GM21526 (cell line): Measurements from ENCODE around the gene CTH.
"Not testable (repeated sequence)": the region's sequence is repeated elsewhere in the genome, so short reads cannot be mapped to it uniquely, and the experiment has no call there.

ENCODE experiments used
- ATAC-seq: cut with Tn5 transposase; IDR thresholded peaks from one replicate; pipeline ENCODE4 v1.9.1; 2021; ENCODE audit warnings: moderate library complexity; ENCODE audit not compliant: unreplicated experiment, low FRiP score

CTH gene

DNA sequence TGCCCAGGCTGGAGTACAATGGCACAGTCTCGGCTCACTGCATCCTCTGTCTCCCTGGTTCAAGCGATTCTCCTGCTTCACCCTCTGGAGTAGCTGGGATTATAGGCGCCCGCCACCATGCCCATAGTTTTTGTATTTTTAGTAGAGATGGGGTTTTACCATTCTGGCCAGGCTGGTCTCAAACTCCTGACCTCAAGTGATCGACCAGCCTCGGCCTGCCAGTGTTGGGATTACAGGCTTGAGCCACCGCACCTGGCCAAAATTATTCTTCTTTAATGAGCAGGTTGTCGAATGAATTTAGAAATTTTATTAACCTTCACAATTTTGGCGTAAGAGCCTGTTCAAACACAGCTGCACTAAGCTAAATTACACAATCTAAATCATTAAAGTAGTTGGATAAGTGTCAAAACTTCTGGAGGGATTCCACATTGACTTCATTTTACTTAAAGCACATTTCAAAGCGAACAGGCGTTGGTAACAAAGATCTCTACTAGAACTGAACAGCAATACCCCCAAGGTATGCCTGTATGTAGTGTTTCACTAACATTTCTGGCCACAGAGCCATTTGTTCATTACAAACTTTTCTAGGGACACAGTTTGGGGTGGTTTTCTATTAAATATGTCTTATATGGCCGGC lies 5.2 kb upstream of the CTH start:
- no peak for ATAC-seq

DNA sequence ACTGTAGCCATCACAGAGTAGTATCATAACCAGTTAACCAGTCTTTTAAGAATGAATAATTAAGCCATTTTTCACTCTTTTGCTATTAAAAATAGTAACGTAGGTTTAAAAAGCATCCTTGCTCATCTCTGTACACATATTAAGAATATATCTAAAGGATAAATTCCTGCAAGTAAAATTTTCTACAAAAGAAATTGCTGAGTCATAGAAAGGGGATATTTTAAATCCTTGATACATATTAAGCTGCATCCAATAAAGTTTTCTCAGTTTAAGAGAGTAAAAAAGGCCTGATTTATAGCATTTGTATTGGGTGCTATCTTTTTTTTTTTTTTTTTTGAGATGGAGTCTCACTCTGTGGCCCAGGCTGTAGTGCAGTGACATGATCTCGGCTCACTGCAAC lies 1.9 kb upstream of the CTH start:
- no peak for ATAC-seq

DNA sequence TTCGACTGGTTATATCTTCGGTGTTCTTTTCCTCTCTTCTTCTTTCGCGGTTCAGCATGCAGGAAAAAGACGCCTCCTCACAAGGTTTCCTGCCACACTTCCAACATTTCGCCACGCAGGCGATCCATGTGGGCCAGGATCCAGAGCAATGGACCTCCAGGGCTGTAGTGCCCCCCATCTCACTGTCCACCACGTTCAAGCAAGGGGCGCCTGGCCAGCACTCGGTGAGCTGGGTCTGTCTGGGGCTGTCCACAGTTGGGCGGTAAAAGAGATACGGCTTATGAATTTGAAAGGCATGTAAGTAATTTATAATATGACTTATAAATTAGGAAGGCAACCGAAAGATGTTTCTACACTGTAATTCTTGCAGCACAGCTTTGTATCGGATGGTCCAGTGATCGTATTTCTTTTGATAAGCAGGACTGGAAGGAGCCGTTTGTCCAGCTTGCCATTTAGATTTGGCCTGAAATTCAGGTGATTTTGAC lies 334 bp downstream of the CTH start:
- no peak for ATAC-seq

DNA sequence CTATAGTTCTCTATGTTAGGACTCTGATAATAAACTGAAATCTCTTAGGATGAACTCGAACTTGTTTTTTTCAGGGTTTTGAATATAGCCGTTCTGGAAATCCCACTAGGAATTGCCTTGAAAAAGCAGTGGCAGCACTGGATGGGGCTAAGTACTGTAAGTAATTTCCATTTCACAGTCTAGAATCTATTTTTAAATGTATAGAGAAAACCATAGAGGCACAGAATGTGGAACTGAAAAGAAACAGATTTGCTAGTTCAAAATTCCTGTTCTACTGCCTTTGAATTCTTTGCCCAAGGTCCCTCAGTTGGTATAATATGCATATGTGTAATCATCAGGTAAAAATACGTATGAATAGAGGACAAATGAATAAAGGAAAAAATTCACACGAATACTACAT lies 4.8 kb downstream of the CTH start:
- peak; percentile 35 for ATAC-seq

DNA sequence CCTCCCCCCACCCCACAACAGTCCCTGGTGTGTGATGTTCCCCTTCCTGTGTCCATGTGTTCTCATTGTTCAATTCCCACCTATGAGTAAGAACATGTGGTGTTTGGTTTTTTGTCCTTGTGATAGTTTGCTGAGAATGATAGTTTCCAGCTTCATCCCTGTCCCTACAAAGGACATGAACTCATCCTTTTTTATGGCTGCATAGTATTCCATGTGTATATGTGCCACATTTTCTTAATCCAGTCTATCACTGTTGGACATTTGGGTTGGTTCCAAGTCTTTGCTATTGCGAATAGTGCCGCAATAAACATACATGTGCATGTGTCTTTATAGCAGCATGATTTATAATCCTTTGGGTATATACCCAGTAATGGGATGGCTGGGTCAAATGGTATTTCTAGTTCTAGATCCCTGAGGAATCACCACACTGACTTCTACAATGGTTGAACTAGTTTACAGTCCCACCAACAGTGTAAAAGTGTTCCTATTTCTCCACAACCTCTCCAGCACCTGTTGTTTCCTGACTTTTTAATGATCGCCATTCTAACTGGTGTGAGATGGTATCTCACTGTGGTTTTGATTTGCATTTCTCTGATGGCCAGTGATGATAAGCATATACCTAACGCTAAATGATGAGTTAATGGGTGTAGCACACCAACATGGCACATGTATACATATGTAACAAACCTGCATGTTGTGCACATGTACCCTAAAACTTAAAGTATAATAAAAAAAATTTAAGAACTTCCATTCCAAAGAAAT lies 8.1 kb downstream of the CTH start:
- not testable (repeated sequence) for ATAC-seq

DNA sequence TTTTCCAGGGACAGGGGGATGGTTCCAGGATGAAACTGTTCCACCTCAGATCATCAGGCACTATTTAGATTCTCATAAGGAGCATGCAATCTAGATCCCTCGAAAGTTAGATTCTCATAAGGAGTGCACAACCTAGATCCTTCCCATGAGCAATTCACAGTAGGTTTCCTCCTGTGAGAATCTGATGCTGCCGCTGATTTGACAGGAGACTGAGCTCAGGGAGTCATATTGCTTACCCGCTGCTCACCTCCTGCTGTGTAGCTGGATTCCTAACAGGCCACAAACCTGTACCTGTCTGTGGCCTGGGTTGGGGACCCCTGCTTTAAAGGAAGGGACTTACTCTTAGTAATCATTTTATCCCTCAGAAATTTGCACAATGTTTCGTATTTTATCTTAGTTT lies 9.3 kb downstream of the CTH start:
- ATAC-seq = no peak

DNA sequence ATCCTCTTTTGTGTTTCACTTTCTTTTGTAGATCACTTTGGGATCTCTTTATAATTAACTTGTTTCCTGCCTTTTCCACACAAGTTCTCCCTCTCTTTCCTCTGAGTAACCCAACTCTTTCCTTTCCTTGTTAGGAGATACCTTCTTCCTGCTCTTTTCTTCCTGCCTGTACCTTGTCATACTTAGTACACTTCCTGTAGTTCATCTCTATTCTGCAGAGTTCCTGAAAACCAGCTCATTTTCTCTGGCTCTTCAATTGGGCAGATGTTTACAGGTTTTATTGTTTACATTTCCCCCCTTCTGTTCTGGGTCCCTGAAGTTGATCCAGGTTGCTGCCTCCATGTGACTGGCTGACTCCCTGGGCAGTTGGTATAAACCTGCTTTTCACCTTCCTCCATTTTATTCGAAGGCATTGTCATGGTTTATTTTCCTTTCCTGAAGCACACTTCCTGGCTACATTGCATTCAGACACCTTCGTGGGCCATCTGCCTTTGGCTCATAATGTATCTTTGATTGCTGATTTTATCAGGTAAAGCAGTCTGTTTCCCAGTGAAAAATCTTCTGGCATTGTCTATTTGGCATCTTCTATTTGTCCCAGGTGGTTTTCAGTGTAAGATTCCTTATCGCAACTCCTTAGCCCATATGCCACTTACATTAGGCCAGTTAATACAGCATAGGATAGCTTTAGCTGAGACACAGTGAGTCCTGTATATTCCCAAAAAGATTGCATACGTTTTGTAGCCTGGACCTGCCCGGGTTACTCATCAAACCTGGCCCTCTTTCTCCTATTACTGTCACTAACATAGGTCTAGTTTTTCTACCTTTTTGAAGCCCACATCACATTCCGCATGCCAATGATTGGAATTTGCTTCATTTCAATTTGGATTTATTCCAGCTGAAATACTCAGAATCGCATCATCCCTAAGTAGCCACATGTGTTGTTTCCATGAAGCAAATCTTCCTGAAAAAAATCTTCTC lies 15.4 kb downstream of the CTH start:
- ATAC-seq = no peak

DNA sequence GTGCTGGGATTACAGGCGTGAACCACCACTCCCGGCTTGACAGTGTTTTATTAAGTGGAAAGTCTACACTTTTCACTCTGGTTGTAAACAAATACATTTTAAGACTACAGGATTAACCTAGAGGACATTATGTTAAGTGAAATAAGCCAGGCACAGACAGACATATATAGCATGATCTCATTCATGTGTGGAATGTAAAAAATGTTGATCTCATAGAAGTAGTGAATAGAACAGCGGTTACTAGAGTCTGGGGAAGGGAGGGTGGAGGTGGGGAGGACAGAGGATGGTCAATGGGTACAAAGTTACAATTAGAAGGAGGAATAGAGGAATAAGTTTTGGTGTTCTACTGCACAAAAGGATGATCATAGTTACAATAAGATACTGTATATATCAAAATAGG lies 16.9 kb downstream of the CTH start:
- no peak for ATAC-seq

DNA sequence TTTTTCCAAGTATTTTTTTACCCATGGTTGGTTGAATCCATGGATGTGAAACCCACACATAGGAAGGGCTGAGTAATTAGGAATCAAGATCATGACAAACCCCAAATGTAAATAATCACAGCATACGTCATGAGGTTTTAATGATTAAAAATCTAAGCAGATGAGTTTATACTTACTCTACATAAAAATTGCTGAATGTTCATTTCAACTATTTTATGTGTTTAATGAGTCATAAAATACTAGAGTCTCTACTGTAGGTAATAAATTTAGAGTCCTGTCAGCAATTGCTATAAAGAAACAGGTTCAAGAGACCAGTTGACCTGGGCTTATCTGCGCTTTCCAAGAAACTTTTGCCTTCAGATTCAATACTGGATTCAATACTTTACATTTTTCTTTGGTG lies 18.2 kb downstream of the CTH start:
- no peak for ATAC-seq

DNA sequence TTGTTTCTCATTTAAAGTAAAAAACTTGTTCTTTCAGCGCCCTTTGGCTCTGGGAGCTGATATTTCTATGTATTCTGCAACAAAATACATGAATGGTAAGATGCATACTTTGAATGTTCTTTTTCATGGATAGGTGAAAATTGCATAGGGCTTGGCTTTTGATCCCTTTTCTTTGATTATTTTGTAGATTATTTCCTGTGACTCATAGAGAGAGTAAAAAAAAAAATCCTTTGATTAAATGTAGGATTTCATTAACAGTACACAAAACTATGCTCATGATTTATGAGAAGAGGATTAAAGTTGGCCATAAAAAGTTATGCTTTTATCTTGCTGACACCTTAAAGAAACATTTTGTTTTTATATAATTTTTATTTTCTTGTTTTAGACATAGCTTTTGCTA lies 18.7 kb downstream of the CTH start:
- ATAC-seq = no peak

DNA sequence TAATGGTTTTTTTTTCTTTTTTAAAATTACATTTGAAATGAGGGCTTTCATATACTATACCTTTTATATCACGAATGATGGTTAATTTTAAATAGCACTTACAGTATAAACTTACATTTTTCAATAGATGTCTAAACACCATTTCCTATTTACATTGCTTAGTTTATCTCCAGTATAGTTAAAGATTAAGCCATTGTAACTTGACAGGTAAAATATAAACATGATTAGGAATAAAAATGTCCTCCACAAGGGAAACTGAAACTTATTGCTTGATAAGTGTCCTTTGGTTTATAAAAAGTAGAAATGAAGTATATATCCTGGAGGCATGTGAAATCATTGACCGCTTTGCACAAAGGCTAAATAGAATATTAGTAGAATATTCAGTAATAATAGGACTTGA lies 20.2 kb downstream of the CTH start:
- no peak for ATAC-seq

DNA sequence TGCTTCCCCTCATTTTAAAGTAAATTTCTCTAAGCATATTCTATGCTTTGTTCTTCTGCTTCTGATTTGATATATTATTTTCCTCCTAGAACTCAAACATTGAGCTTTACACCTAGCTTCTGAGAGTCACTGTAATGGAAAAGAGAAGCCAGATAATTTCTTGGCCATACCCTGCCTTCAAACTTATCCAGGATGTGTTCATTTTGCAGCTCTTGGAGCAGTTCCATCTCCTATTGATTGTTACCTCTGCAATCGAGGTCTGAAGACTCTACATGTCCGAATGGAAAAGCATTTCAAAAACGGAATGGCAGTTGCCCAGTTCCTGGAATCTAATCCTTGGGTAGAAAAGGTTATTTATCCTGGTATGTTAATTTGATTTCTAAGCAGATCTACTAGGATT lies 20.8 kb downstream of the CTH start:
- ATAC-seq = no peak

DNA sequence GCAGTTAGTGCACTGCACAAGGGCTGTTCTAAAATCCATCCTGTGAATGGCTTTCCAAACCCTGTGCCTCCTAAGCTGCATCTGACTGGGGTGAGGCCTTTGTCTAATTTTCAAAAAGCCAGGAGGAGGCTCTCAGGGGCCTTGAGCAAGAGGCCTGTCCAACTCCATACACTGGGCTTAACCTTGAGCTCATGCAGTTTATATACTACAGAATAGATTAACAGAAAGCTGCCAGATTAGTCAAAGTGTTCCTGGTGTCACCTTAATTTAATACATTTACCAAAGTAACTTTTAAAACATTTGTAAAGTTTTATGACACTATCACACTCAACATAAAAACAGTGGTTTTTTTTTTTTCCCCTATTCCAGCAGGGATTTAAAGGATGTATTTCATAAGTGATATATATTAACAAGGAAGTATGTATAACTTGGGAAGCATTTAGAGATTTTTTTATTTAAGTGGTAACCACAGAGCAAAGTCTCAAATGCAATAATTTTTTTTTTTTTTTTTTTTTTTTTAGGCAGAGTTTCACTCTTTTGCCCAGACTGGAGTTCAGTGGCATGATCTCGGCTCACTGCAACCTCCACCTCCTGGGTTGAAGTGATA lies 23.3 kb downstream of the CTH start:
- ATAC-seq = no peak

DNA sequence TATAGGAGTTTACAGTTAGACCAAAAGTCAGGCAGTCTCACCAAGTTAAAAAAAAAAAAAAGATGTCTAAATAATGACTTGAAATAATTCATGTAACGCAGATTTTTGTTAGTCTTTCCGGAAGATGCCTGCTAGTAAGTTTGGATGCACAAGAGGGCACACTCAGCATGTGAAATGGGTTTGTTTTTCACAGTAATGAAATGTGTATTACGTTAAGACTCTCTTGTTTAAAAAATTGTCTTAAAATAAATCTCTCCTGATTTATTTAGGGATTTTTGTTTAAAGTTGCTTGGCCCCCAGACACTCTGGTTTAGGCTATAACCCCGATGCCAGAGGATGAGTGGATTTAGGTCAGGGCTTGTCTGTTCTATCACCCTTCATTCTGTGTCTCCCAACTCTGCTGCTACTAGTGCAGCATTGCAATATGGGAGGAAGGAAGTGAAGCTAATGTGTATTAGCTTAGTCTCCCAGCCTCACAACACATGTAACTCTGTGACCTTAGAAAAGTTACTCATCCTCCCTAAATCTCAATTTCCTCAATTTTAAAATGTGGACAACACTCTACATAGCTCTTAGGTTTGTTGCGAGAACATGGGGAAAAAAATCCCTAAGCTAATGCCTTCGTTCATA lies 25.7 kb downstream of the CTH start:
- ATAC-seq = no peak

DNA sequence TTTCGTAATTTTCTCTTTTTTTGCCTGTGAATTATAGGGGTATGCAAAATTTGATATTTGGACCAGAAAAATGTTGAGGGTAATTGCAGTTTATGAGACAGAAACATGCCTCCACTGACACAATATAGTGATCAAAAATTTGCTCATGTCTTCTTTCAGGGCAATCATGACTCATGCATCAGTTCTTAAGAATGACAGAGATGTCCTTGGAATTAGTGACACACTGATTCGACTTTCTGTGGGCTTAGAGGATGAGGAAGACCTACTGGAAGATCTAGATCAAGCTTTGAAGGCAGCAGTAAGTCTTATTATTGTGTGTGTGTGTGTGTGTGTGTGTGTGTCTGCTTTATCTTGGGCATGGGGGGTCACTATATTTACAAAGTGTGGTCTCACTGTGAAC lies 27.5 kb downstream of the CTH start:
- ATAC-seq = no peak

DNA sequence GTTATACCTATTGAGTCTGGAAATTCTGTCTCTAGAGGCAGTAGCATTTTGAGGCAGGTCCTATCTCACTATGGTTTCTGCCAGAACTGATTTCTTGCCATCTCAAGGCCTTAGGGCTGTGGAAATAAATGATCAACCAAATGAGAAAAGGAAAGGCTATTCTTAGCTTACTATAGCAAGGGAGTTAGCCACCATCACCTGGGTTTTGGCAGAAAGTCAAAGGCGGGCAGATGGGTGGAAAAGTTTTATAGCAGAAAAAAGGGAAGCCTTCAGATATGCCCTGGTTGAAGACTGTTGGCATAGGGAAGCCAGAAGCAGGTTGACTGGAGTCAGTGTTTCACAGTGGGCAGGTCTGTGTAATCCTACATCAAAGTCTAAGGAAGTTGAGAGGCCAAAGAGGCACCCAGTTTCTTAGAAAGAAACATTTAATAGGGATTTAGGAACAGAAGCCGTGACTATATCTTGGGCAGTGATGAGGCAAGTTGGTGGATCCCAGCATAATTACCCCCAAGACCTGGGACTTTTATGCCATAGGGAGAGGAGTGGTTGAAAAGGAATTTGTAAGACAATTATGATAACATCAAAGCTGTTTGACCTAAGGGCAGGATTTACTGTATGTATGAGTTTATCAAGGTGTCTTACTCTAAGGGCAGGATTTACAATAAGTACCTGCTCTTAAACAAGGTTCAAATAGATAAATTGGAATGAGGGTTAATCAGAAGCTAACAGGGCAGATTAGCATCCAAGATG lies 29.7 kb downstream of the CTH start:
- ATAC-seq = no peak

DNA sequence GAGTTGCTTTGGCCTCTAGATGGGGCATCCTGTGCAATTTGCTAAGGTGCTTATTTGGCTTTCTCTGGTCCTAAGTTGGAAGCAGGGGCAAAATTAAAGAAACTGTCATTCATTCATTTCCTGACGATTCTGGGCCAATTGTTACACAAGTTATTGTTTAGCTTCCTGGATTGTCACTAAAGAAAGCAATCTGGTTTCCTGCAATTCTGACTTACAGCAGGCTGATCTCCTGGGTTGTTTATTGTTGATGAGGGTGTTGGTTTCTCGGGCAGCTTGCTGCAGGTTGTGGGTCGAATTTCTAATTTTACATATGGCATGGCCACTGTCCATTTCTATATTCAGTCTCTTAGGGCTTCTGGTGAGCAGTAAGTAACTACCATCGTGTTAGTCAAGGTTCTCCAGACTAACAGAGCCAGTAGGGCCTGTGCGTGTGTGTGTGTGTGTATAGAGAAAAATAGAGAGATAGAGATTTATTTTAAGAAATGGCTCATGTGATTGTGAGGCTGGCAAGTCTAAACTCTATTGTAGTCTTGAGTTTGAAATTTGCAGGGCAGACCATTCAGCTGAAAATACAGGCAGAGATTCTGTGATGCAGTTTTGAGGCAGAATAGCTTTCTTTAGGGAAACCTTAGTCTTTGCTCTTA lies 30.4 kb downstream of the CTH start:
- ATAC-seq = no peak

DNA sequence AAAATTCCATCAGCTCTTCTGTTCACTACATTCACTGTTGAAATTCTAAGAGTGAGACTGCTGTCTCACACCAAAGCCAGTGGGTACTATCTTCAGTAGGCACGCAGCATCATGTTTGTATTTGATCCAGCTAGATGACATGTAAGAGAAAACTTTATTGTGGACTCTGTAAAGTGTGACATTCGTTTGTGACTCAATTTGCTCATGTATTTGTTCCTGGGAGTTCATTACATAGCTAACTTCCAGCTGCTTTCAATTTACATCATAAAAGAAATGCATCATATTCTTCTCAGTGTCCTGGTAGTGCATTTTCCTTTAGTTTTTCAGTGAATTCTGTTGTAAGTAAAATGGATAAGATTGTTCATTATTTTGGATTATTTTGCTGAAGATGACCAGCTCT lies 31.4 kb downstream of the CTH start:
- no peak for ATAC-seq

DNA sequence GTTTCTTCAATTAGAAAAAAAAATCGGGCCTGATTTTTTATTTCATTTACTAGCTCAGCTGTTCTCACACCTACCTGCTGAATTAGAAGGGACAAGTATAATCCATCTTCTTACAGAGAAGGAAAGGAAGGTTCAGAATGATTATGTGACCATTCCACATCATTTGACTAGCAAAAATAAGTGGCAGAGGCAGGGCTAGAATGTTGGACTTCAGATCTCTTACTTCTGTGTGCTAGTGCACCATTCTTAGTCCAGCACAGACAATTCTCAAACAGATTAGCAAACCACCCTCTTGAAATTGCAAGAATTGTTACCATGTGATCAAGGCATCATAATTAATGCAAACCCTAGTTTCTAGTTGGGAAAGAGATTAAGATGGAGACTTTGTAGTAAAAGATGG lies 32.7 kb downstream of the CTH start:
- ATAC-seq = no peak
